ENCODE data around the gene PTPDC1.

Gene PTPDC1

DNA sequence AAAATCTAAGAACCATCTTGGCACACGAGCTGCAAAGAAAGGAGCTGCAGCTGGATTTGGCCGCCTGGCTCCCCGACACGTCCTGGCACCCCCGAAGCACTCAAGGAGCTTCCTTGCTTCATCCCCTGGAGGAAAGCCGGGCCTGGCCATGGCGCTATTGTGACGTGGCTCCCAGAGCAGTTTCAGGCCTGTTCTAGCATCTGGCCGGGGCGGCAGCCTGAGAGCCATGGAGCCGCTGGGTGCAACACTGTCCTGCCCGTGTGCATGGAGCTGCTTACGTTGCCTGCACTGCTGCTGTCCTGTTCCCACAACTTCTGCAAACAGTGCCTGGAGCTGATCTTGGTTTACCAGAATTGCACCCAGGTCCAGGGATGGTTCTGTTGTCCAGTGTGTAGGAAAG lies 63.5 kb downstream of the PTPDC1 start:
- Histone ChIP-seq H3K9me3 (replicated peaks in 1 of 11) (no peaks in the 10 kb centered on the region), H3K27ac (no peak overlapping the region), H4K20me1 (no peaks in the 10 kb centered on the region), H3K4me1 (peaks cover 11 to 25% (median 21%) of the 10 kb centered on the region in 10 experiments), H3K4me2 (no peak overlapping the region), H3K4me3 (no peak overlapping the region), H3K27me3 (no peaks in the 10 kb centered on the region), H3K36me3 (no peaks in the 10 kb centered on the region), H3K9ac (no peak overlapping the region)
- no peak for TF ChIP-seq Cebpa-rat (IDR thresholded peaks at IDR 0.05)

DNA sequence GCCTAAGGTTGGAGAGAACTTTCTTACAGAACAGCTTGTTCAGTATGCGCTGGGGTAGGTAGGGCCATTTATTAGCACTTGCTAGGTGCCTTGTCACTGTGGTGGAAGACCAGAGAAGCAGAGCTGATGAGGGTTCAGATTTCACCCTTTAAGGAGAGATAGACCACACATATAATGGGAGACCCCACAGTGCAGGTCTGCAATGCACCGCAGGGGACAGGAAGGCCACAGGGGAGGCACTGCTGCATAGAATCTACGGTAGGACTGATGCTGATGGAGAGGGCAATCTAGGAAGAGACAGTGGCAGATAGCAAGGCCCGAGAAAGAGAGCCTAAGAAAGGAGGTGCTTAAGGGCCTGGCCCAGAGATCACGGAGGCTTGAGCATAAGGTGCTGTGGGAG lies 64.2 kb downstream of the PTPDC1 start:
- no peak overlapping the region for H3K4me2 ChIP-seq

DNA sequence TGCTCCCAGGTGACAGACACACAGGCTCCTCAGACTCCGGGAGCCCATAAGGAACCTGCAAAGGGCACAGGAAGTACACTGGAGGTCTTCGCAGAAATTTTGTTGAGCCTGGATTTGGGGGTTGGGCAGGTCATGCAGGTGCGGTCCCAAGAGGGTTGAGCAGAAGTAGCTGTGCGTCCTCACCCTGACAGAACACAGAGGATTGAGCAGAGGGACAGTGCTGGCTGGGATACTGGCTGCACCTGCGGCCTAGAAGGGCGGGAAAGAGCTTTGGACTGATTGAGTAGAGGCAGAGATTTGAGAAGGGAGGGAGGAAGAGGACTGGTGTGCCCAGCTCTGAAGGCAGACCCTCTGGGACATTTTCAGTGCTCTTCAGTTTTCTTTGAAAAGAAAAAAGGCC lies 65.4 kb downstream of the PTPDC1 start:
- H3K9me3 ChIP-seq (replicated peaks in 1 of 11): peaks cover 0 to 11% (median 8%) of the 10 kb centered on the region in 11 experiments; a peak in 14 of 22 replicates
- no peaks in the 10 kb centered on the region for H3K36me3 ChIP-seq
- no peak overlapping the region for H3K9ac ChIP-seq
- H4K20me1 ChIP-seq: no peaks in the 10 kb centered on the region
- H3K4me3 ChIP-seq: no peak overlapping the region
- peaks cover 11 to 34% (median 27%) of the 10 kb centered on the region in 10 experiments for H3K4me1 ChIP-seq
- H3K27me3 ChIP-seq: no peaks in the 10 kb centered on the region
- H3K4me2 ChIP-seq: peak overlapping the region in 10 of 11 experiments; percentile 47 to 81 (median 69); a peak in 18 of 22 replicates
- H3K27ac ChIP-seq: no peak overlapping the region
- TF ChIP-seq Cebpa-rat (IDR thresholded peaks at IDR 0.05): no peak

More for the DNA sequence above, 64.2 kb downstream of the PTPDC1 start:
- H3K4me3 ChIP-seq: no peak overlapping the region
- no peaks in the 10 kb centered on the region; a peak in 1 of 22 replicates for H3K9me3 ChIP-seq (replicated peaks in 1 of 11)
- H3K27me3 ChIP-seq: no peaks in the 10 kb centered on the region
- no peaks in the 10 kb centered on the region for H3K36me3 ChIP-seq
- H3K27ac ChIP-seq: no peak overlapping the region
- TF ChIP-seq Cebpa-rat (IDR thresholded peaks at IDR 0.05): no peak
- peaks cover 11 to 27% (median 21%) of the 10 kb centered on the region in 10 experiments for H3K4me1 ChIP-seq
- no peaks in the 10 kb centered on the region for H4K20me1 ChIP-seq
- no peak overlapping the region for H3K9ac ChIP-seq

DNA sequence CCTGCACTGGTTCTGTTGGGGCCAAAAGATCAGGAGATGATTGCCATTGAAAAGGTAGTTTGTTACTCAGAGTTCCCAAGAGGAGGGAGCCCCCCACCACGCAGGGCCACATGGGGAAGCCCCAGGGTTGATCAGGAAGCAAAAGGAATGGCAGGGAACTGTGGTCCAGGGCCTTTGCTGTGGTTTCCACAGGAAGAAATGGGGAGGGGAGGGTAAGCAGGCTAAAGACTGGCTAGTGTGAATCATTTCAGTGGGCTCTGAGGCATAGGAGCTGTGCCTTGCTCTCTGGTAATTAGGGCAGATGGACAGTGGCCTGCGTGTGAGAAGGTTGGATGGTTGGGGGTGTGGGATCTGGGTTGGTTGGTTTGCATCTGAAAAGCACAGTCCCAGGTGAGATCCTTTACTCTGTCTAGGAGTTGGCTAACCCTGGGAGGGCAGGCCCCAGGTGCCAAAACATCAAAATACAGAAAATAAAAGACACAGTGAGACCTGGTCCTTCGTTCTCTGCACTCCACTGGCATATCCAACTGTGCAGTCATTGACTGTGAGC lies 66.1 kb downstream of the PTPDC1 start:
- Histone ChIP-seq H3K4me3 (no peak overlapping the region), H3K9ac (0 out of 22 replicates have a peak overlapping the region, but pooled peaks of 1 of the 11 experiments have one; percentile 27), H4K20me1 (no peaks in the 10 kb centered on the region), H3K27ac (no peak overlapping the region), H3K36me3 (no peaks in the 10 kb centered on the region), H3K27me3 (no peaks in the 10 kb centered on the region), H3K4me2 (peak overlapping the region; percentile 47 to 81 (median 69)), H3K9me3 (replicated peaks in 1 of 11) (peaks cover 0 to 17% (median 12%) of the 10 kb centered on the region in 11 experiments; a peak in 17 of 22 replicates), H3K4me1 (peaks cover 11 to 34% (median 27%) of the 10 kb centered on the region in 10 experiments)
- no peak for TF ChIP-seq Cebpa-rat (IDR thresholded peaks at IDR 0.05)

DNA sequence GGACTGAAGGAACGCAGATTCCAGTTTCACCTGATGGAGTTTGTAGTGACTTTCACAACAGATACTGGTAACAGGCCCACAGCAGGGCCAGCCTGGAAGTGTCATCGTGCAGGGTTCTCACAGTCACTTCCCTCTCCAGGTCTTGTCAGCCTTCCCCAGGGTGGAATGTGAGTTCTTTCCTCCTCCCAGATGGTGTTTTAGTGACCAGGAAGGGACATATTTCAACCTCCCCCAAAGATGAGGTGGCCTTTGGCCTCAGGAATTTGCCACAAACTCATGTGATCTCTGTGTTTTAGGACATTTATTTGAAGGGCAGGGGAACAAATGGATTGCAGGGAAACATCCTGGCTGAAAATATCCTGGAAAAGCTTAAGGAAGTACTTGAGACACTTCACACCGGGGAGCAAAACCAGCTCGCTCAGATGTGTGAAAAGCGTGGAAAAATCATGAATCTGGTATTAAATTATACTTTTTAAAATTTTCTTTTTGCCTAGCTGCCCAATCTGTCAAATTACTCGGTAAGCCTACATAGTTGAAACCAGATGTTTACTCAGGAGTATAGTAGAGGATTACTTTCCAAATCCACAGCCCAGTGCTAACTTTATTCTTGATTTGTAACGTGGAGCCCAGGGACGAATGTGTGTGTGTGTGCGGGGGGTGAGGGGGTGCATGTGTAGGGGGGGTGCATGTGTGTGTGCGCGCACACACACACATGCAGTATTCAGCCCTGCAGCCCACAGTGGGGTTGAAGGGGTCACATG lies 66.8 kb downstream of the PTPDC1 start:
- no peak overlapping the region for H3K9ac ChIP-seq
- no peak overlapping the region for H3K27ac ChIP-seq
- peaks cover 16 to 36% (median 30%) of the 10 kb centered on the region in 10 experiments for H3K4me1 ChIP-seq
- no peaks in the 10 kb centered on the region for H4K20me1 ChIP-seq
- H3K4me2 ChIP-seq: peak overlapping the region; percentile 47 to 81 (median 69); a peak in 21 of 22 replicates
- TF ChIP-seq Cebpa-rat (IDR thresholded peaks at IDR 0.05): no peak
- H3K36me3 ChIP-seq: no peaks in the 10 kb centered on the region
- no peaks in the 10 kb centered on the region for H3K27me3 ChIP-seq
- H3K9me3 ChIP-seq (replicated peaks in 1 of 11): peaks cover 0 to 24% (median 19%) of the 10 kb centered on the region in 11 experiments; a peak in 17 of 22 replicates
- no peak overlapping the region for H3K4me3 ChIP-seq

DNA sequence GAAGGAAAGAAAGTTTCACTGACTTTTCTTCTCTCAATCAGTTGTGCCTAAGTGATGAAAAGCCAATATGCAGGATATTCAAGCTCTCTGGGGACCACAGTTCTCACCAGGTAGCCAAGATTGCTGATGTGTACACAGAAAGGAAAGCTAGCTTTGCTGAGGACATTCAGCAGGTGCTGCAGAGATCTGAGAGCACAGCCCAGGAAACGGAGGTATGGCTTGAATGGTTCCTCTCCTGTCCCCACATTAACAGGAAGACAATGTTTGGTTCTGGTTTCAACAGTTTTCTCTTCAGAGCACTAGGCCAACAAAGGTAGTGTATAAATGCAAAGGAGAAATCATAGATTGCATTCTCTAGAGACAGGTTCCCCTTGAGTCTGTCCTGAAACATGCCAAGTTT lies 69.6 kb downstream of the PTPDC1 start:
- Histone ChIP-seq H3K4me1 (peaks cover 31 to 50% (median 45%) of the 10 kb centered on the region in 10 experiments), H3K27me3 (no peaks in the 10 kb centered on the region), H3K9me3 (replicated peaks in 1 of 11) (peaks cover 0 to 25% (median 19%) of the 10 kb centered on the region in 11 experiments; a peak in 17 of 22 replicates), H3K36me3 (no peaks in the 10 kb centered on the region), H4K20me1 (no peaks in the 10 kb centered on the region), H3K27ac (no peak overlapping the region), H3K4me2 (peak overlapping the region in 7 of 11 experiments; percentile 0 to 58 (median 42); a peak in 10 of 22 replicates), H3K9ac (no peak overlapping the region), H3K4me3 (no peak overlapping the region)
- TF ChIP-seq Cebpa-rat (IDR thresholded peaks at IDR 0.05): no peak

DNA sequence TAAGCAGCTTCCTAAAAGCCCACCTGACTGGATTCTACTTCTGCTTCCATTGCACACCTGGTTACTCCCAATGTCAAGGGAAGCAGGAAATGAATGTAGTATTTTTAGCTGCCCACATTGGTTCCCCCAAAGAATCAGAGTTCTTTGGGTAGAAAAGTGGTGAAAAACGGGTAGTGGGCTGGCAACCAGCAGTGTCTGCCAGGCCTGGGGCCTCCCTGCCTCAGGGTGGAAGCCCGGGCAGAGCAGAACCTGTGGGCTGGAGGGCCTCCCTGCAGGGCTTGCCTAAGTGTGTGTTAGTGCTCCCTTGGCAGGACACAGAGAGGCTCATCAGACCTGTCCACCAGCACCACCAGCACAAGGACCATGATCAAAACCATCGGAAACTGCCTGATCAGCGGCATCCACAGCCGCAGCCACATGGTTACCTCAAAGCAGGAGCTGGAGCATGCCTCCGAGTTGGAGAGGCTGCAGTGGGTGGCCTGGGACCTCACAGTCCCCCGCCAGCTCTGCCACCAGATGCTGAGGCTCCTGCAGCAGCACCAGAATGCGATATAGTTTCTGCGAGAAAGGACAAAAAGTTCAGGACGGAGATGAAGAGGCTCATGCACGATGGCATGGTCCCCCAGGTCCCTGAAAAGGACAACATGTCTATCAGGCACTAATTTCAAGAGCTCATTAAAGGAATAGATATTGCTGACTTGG lies 72.2 kb downstream of the PTPDC1 start:
- Histone ChIP-seq H4K20me1 (no peaks in the 10 kb centered on the region), H3K4me1 (peaks cover 20 to 44% (median 34%) of the 10 kb centered on the region in 10 experiments), H3K9ac (peak overlapping the region in 2 of 11 experiments; percentile 13 to 30; a peak in 1 of 22 replicates), H3K27me3 (no peaks in the 10 kb centered on the region), H3K4me3 (no peak overlapping the region; a peak in 1 of 20 replicates), H3K36me3 (no peaks in the 10 kb centered on the region), H3K27ac (peak overlapping the region in 7 of 11 experiments; percentile 8 to 63 (median 50); a peak in 14 of 22 replicates), H3K4me2 (peak overlapping the region; percentile 51 to 80 (median 62)), H3K9me3 (replicated peaks in 1 of 11) (peaks cover 0 to 25% (median 19%) of the 10 kb centered on the region in 11 experiments; a peak in 17 of 22 replicates)
- no peak for TF ChIP-seq Cebpa-rat (IDR thresholded peaks at IDR 0.05)

DNA sequence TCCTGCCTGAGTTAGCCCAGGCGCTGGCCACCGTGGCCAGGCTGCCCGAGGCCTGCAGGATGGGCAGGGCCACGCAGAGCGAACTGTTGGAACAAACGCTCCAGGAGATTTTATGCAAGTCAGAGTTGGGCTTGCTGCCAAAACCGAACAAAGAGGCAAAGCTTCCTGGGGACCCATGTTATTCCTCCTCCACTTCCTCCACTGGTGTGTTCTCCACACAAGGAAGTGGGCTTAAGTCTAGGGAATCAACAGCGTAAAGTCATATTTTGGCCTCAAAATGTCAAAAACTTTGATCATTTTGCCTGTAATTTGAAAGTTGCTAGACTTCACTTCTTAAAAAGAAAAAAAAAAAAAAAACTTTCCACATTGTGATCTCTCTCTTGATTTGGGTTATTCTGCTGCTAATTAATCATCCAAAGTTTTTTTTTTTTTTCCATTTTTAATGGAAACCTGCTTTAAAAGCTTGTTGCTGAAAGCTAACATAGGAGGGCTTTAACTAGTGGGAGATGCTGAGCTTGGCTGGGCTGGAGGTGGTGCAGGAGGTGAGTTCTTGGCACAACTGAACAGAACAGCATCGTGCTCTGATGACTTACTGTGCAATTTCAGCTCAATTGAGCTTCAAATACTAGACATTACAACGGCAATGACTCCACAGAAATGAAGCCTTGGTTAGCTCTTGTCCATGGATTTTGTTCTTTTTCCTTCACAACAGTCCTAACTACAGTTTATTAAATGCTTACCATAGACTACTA lies 73.0 kb downstream of the PTPDC1 start:
- H3K4me3 ChIP-seq: no peak overlapping the region
- TF ChIP-seq Cebpa-rat (IDR thresholded peaks at IDR 0.05): no peak
- H3K4me1 ChIP-seq: peaks cover 20 to 44% (median 34%) of the 10 kb centered on the region in 10 experiments
- peak overlapping the region; percentile 51 to 80 (median 62) for H3K4me2 ChIP-seq
- H3K9ac ChIP-seq: peak overlapping the region in 2 of 11 experiments; percentile 13 to 30; a peak in 1 of 22 replicates
- H3K9me3 ChIP-seq (replicated peaks in 1 of 11): peaks cover 0 to 25% (median 19%) of the 10 kb centered on the region in 11 experiments; a peak in 17 of 22 replicates
- no peaks in the 10 kb centered on the region for H3K36me3 ChIP-seq
- no peaks in the 10 kb centered on the region for H4K20me1 ChIP-seq
- no peaks in the 10 kb centered on the region for H3K27me3 ChIP-seq
- H3K27ac ChIP-seq: peak overlapping the region in 7 of 11 experiments; percentile 8 to 63 (median 50); a peak in 14 of 22 replicates

Data from BLaER1 treated with 17β-estradiol and CSF1 and Interleukin-3, amounts not matched to agents 10 nM and 100 nM (cell line).